ENCODE results near the gene SRA1. TPM values are rescaled to one million over a fixed set of nuclear protein-coding genes. Genes with fewer than 3 reads are reported as not detected.

Gene SRA1
- 44.2 and 57.1 TPM in 2 replicates for total RNA-seq (2011; cell fraction: chromatin; rRNA removed; ENCODE audit: low replicate concordance)
- 30.1 and 33.9 TPM in 2 replicates for total RNA-seq (2011; cell fraction: nucleolus; rRNA removed)
- total RNA-seq (2011; cell fraction: nucleoplasm; rRNA removed): 35.3 and 37.7 TPM in 2 replicates
- total RNA-seq (2014; rRNA removed) (45.0 and 58.1 TPM in 2 replicates), total RNA-seq (2014; rRNA removed; fragmentation: Illumina TruSeq; extraction: Trizol) (31.6 and 31.8 TPM in 2 replicates), total RNA-seq (2015; rRNA removed; fragmentation: Illumina TruSeq; extraction: Trizol) (30.5 and 35.2 TPM in 2 replicates), total RNA-seq (2021) (45.8 and 47.4 TPM in 2 replicates), polyA plus RNA-seq (2011; rRNA removed) (38.8 and 41.3 TPM in 2 replicates), polyA plus RNA-seq (2014; fragmentation: Illumina TruSeq; extraction: Trizol) (43.6 and 49.5 TPM in 2 replicates), polyA plus RNA-seq (2014; fragmentation: Nextera tagmentation; extraction: Ambion mirVana) (10 to 100 TPM; 24.1 to 33.6 TPM), polyA plus RNA-seq (2014; rRNA removed) (44.4 and 50.8 TPM in 2 replicates), polyA minus RNA-seq (2011; rRNA and poly(A)+ RNA removed) (19.8 and 24.2 TPM in 2 replicates), Bru-seq, nascent RNA (percentile 96 among the genes with signal in this experiment), BruChase-seq, experiment 1, labeled RNA remaining after a 2-hour chase (percentile 85 among the genes with signal in this experiment), BruChase-seq, experiment 2, labeled RNA remaining after a 6-hour chase (percentile 83 among the genes with signal in this experiment)
- 33.4 and 34.1 TPM in 2 replicates for polyA plus RNA-seq (2011; cell fraction: cytosol; rRNA removed)
- 40.8 and 53.9 TPM in 2 replicates for polyA plus RNA-seq (2011; cell fraction: nucleus; rRNA removed)
- polyA plus RNA-seq (2012): 36.1 and 39.8 TPM in 2 replicates
- 17.1 and 24.6 TPM in 2 replicates for polyA minus RNA-seq (2011; cell fraction: cytosol; rRNA and poly(A)+ RNA removed)
- 13.3 and 20.3 TPM in 2 replicates for polyA minus RNA-seq (2011; cell fraction: nucleus; rRNA and poly(A)+ RNA removed)
- long read RNA-seq, experiment 1, transcript SRA1-205 (4 exons, 1,466 nt): minor isoform, 36 of 221 reads
- long read RNA-seq, experiment 1, transcript SRA1-201 (5 exons, 2,107 nt): major isoform, 161 of 221 reads
- long read RNA-seq, experiment 1, partial matches to known transcripts: 0 of 221 reads
- long read RNA-seq, experiment 1, other reads (novel, unspliced or antisense): 19 of 221 reads
- long read RNA-seq, experiment 2, transcript SRA1-205 (4 exons, 1,466 nt): minor isoform, 36 of 98 reads
- long read RNA-seq, experiment 2, transcript SRA1-201 (5 exons, 2,107 nt): major isoform, 47 of 98 reads
- long read RNA-seq, experiment 2, partial matches to known transcripts: 5 of 98 reads
- long read RNA-seq, experiment 2, other reads (novel, unspliced or antisense): 5 of 98 reads
- long read RNA-seq, experiment 3, transcript SRA1-205 (4 exons, 1,466 nt): minor isoform, 23 of 171 reads
- long read RNA-seq, experiment 3, transcript SRA1-201 (5 exons, 2,107 nt): major isoform, 140 of 171 reads
- long read RNA-seq, experiment 3, partial matches to known transcripts: 2 of 171 reads
- long read RNA-seq, experiment 3, other reads (novel, unspliced or antisense): 5 of 171 reads

GRCh38 chr5:140557136-140557805 is at the start of gene SRA1:
Gene SRA1 (minus strand): TSS chr5:140557473. CDS start chr5:140557452, 21 bp downstream.
- POLR2A ChIA-PET: interaction anchor here (0.6 to 4.2 kb wide), 11 partner anchors 9 to 340 kb away, joined by 3 to 56 read pairs (median 4); partner anchors contain the start of genes ANKHD1, EIF4EBP3, HARS1 and HARS2
- TF ChIP-seq NR1H2 (CRISPR knock-in tag; IDR thresholded peaks at IDR 0.05): no peak
- 0 out of 2 replicates have a peak, but pooled peaks have one; percentile 4 for TF ChIP-seq DEAF1 (CRISPR knock-in tag; IDR thresholded peaks at IDR 0.05)
- TF ChIP-seq PCBP1 (IDR thresholded peaks at IDR 0.05; ENCODE audit: low read depth, low read length, poor library complexity, severe bottlenecking): peak; percentile 32
- TF ChIP-seq SMARCA5 (IDR thresholded peaks at IDR 0.05): no peak
- no peak for TF ChIP-seq ZNF707 (CRISPR knock-in tag; conservative IDR thresholded peaks at IDR 0.05)
- TF ChIP-seq ZFPM2 (CRISPR knock-in tag; IDR thresholded peaks at IDR 0.05): peak; percentile 45; the same call in 1 of the 2 replicates
- peak; percentile 55 for TF ChIP-seq RB1 (IDR thresholded peaks at IDR 0.05; ENCODE audit: low read depth)
- TF ChIP-seq HMG20A (CRISPR knock-in tag; conservative IDR thresholded peaks at IDR 0.05): no peak
- no peak for TF ChIP-seq SP2 (IDR thresholded peaks at IDR 0.05; ENCODE audit: extremely low read depth, low read depth, low read length, poor library complexity, severe bottlenecking)
- TF ChIP-seq PHTF2 (CRISPR knock-in tag; IDR thresholded peaks at IDR 0.05): no peak
- TF ChIP-seq ZC3H4 (CRISPR knock-in tag; IDR thresholded peaks at IDR 0.05; ENCODE audit: borderline replicate concordance): no peak
- TF ChIP-seq MCM3 (IDR thresholded peaks at IDR 0.05): no peak
- peak; percentile 95 for TF ChIP-seq TAF1 (IDR thresholded peaks at IDR 0.05; ENCODE audit: control insufficient read depth, extremely low read depth, insufficient read depth, low read length, severe bottlenecking)
- peak; percentile 65 for TF ChIP-seq PHF20 (IDR thresholded peaks at IDR 0.05; ENCODE audit: partially characterized antibody)
- no peak for TF ChIP-seq CBFA2T2 (conservative IDR thresholded peaks at IDR 0.05)

More at GRCh38 chr5:140557136-140557805, at the start of gene SRA1:
- peak; percentile 94 for ATAC-seq
- Histone ChIP-seq H3K79me2 (ENCODE audit: control insufficient read depth, insufficient read depth, low read length) (peaks cover 49% of the 10 kb centered on the region), H3K36me3 (ENCODE audit: control insufficient read depth, insufficient read depth, low read length) (peaks cover 35% of the 10 kb centered on the region; the same call in 2 of the 3 replicates), H3K27me3 (ENCODE audit: control insufficient read depth in 2 of 2, insufficient read depth in 2 of 2, low read length in 2 of 2) (no peaks in the 10 kb centered on the region), H2AFZ (ENCODE audit: low read depth, low read length) (peak within 1 kb of the TSS; percentile 77), H3K9me1 (ENCODE audit: control insufficient read depth, insufficient read depth, low read length) (no peaks in the 10 kb centered on the region), H3K27ac (ENCODE audit: extremely low read depth, low read depth, low read length) (peak within 1 kb of the TSS; percentile 86), H3K9me3 (replicated peaks; ENCODE audit: control insufficient read depth, insufficient read depth, low read depth, low read length) (no peaks in the 10 kb centered on the region), H3K4me2 (ENCODE audit: insufficient read depth, low read length) (peak within 1 kb of the TSS; percentile 91), H4K20me1 (replicated peaks; ENCODE audit: control insufficient read depth, insufficient read depth, low read length) (0 out of 2 replicates have a peak, but pooled peaks cover 5% of the 10 kb centered on the region), H3K4me3 (peak within 1 kb of the TSS; percentile 77), H3K9ac (ENCODE audit: insufficient read depth in 1 of 2, low read depth in 2 of 2, low read length in 2 of 2) (peak within 1 kb of the TSS; percentile 87 to 97), H3K4me1 (replicated peaks in 1 of 2; ENCODE audit: control insufficient read depth in 2 of 2, insufficient read depth in 2 of 2, low read length in 2 of 2) (peaks cover 23 to 27% of the 10 kb centered on the region in 2 experiments)
- BruUV-seq (replicated peaks): no TSS peak
- peak; percentile 74 for FAIRE-seq
- peak; percentile 83 to 95 (median 91) for DNase-seq (ENCODE audit: extremely low read depth in 1 of 4, low spot score in 3 of 4)
- intact Hi-C loops (cut with micrococcal nuclease) (loop anchor here (2.0 to 10.0 kb wide), 5 partner anchors 82 to 382 kb away; partner anchors contain the start of genes ANKHD1, CYSTM1 and TMCO6), in situ Hi-C loops (cut with MboI) (no loop called here)
- 0% methylated on average over 34 of the region's 46 CpGs for WGBS (ENCODE audit: insufficient coverage, low coverage, missing lambda C conversion rate)
- CTCF ChIA-PET (ENCODE audit: low intra/inter-chr PET ratio): no interaction called here
